Endometrial microvascular endothelial cells (primary cell): ENCODE data around the gene NRN1. TPM values are rescaled to one million over a fixed set of nuclear protein-coding genes. Genes with fewer than 3 reads are reported as not detected.

Experiments
- in situ Hi-C: cut with HindIII; loops from 2 replicates; pipeline ENCODE4 v1.10.0; 2017; ENCODE audit warnings: low sequenced_read_pairs, low pct_unique_long_range_greater_than_20kb; ENCODE audit errors: inconsistent ontology term
- total RNA-seq: library from RNA; depleted of rRNA; stranded (reverse); fragments of >200 nt; gene quantifications from one replicate; pipeline ENCODE4 v1.2.3, GENCODE V29; 2015; ENCODE audit errors: inconsistent ontology term

Gene NRN1
- total RNA-seq, 1 donor from 2014 or later = 30.0 TPM

GRCh38 chr6:6003621-6004366 lies 2.9 kb downstream of the NRN1 start:
- in situ Hi-C loops = no loop called here

GRCh38 chr6:6002848-6003620 lies 3.7 kb downstream of the NRN1 start:
- in situ Hi-C loops = no loop called here

GRCh38 chr6:6002005-6002847 lies 4.5 kb downstream of the NRN1 start:
- in situ Hi-C loops = no loop called here

- in situ Hi-C loops = no loop called here
These were observed 5.3 kb downstream of the NRN1 start for GRCh38 chr6:6001443-6001842.

GRCh38 chr6:5999688-6000608 lies 6.8 kb downstream of the NRN1 start:
- in situ Hi-C loops = no loop called here

- in situ Hi-C loops = no loop called here
These were observed 7.7 kb downstream of the NRN1 start for GRCh38 chr6:5998711-5999687.

- in situ Hi-C loops = no loop called here
These were observed 8.5 kb downstream of the NRN1 start for GRCh38 chr6:5998236-5998635.

- in situ Hi-C loops = no loop called here
These were observed 9.2 kb downstream of the NRN1 start for GRCh38 chr6:5997420-5997987.

- in situ Hi-C loops = no loop called here
These were observed 9.9 kb downstream of the NRN1 start for GRCh38 chr6:5996714-5997419.

- in situ Hi-C loops = no loop called here
These were observed 10.6 kb downstream of the NRN1 start for GRCh38 chr6:5995949-5996713.

GRCh38 chr6:5995658-5995948 lies 11.1 kb downstream of the NRN1 start:
- in situ Hi-C loops = no loop called here

- in situ Hi-C loops = no loop called here
These were observed 11.6 kb downstream of the NRN1 start for GRCh38 chr6:5994999-5995657.

GRCh38 chr6:5994234-5994998 lies 12.3 kb downstream of the NRN1 start:
- in situ Hi-C loops = no loop called here

GRCh38 chr6:5992551-5993225 lies 14.0 kb downstream of the NRN1 start:
- in situ Hi-C loops = no loop called here
